Activated T-cell treated with anti-CD3 and anti-CD28 coated beads for 24 hours (primary cell): ENCODE measurements around the gene GLRB.
"Not testable (repeated sequence)": the region's sequence is repeated elsewhere in the genome, so short reads cannot be mapped to it uniquely, and the experiment has no call there.

Experiments used
- DNase-seq: peaks from one replicate; pipeline ENCODE4 v3.0.0-alpha.2; 2020; ENCODE audit warnings: low read depth

GLRB gene

DNA sequence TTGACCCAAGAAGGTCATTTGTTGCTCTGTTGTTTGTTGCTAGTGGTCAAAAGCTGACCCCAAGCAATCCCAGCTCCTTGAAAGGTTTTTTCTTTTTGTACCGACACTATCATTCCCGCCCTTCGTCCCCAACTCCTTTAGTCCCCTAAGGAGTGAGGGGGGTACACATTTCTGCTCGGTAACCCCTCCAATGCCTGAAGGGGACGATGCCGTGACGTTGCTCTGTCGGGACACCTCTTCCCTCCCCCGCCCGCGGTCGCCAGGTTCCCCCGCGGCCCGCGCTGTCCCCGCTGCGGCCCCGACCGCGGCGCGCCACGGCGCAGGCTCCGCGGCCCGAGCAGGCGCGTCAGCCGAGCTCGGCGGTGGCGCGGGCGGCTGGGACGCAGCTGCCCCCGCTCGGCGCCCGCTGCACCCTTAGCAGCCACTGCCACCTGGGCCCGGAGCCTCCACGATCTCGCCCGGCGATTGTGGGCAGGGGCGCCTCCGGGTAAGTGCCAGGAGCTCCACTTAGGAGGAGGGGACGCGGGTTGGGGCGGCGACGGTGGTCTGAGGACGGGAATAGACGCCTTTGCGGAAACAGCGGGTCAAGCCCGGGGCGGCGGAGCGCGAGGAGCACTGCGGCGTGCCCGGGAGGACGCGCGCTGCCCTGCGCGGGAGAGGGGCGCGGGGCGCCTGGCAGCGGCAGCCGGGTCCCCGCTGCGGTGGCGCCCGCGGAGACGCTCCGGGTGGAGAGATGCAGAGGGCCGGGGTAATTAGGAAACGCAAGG lies at the start of gene GLRB:
TSS of gene GLRB (plus strand) at position 340 of the 767 bp plus-strand sequence. CDS start 1,875 bp downstream, outside the sequence.
- no peak for DNase-seq

DNA sequence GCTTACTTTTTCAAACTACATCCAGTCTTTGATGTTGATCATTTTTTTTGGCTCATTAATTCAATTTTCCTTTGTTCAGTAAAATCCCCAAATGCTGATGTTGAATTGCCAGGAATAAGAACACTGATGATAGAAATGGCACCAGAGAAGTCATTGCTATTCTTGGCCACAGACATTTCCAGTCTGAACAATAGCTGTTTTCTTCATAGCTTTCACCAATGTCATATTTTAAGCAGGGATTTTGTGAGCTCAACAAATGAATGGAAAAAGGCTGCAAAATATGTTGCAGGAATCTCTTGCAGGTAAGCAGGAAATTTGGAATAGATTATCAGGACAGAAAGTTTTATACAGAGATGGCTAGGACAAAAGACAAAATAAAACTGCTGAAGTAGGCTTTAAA lies 40.5 kb upstream of the GLRB start:
- DNase-seq, result no peak

DNA sequence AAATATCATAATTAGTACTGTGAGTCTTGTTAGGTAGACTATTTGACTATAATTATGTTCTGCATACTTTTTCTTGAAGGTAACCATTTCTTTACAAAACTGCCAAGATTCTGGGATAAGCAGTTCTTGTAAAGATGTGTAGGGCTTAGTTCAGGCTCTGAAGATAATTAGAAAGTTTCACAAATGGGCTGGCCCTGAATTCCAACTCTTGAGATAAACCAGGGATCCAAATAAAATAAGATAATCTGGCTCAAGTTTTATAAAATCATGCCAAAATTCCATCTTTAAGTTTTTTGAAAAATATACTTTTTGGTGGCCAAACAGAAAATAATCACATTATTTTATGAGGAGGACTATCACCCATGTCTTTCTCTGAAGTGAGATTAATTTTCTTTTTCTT lies 35.5 kb upstream of the GLRB start:
- DNase-seq, result no peak

DNA sequence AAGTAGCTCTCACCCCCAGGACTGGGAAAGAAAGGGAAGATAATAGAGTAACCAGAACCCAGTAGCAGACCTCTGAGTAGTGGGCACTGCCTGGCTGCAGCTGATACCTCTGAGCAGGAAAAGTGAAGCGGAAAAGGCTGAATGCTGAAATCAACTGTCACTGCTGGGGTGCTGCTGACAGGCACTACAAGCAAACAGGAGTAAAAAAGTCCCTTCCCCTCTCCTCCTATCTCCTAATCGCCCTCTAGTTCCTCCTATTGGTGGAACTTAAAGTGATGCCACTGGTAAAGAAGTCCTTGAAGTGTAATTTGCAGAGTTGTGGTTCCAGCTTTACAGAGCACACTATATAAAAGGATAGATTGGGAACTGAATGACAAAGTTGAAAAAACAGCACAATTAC lies 32.8 kb upstream of the GLRB start:
- DNase-seq, result no peak

DNA sequence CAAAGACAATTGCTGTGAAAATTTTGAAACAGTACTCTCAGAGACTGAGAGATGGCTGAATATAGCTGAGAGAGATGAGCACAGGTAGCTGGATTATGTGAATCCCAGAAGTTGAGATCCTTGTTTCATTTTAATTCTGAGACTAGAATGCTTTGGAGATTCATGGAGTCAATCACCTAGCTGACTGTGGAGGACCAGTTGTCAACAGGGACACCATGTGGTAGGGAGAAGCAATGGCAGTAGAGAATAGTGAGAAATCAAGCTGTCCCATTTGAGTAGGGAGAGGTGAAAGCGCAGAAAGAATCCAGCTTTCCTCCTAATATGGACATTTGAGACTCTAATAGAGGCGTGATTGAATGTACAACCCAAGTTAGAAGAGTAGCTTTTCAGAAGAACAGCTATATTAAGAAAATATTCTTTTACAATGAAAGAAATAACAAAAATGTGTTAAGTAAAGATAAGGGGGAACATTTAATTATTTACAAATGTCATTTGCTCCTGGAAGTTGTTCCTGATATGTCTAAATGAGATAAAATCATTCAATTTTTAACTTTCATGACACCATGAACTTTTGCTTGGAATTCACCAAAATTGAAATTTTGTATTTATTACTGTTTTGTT lies 30.3 kb upstream of the GLRB start:
- no peak for DNase-seq

DNA sequence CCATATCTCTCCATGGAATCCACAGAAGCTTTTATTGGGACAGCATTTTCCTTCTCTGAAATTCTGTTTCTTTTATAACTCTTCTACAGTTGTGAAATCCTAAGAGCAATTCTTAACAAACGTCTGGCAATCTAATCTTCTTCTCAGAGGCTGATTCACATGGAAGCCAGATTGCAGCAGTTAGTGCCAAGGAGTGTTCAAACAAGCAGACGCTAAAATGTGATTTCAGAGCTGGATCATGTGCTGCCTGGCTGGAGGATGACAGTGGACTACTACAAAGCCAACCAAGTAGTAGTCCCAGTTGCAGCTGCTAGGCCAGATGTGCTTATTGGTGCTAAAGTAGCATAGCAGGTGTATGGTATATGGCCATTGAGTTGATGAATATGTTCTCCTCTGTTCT lies 27.7 kb upstream of the GLRB start:
- DNase-seq, result no peak

DNA sequence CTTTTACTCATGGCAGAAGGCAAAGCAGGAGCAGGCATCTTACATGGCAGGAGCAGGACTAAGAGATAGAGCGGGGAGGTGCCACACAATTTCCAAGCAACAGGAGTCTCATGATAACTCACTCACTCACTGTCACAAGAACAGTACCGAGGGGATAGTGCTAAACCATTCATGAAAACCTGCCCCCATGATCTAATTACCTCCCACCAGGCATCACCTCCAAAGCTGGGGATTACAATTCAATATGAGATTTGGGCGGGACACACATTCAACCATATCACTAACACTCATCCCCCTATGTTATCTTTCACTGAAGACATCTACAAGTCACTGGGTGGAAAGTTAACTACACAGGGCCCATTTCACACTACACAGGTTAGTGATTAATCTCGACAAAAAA lies 25.4 kb upstream of the GLRB start:
- no peak for DNase-seq

DNA sequence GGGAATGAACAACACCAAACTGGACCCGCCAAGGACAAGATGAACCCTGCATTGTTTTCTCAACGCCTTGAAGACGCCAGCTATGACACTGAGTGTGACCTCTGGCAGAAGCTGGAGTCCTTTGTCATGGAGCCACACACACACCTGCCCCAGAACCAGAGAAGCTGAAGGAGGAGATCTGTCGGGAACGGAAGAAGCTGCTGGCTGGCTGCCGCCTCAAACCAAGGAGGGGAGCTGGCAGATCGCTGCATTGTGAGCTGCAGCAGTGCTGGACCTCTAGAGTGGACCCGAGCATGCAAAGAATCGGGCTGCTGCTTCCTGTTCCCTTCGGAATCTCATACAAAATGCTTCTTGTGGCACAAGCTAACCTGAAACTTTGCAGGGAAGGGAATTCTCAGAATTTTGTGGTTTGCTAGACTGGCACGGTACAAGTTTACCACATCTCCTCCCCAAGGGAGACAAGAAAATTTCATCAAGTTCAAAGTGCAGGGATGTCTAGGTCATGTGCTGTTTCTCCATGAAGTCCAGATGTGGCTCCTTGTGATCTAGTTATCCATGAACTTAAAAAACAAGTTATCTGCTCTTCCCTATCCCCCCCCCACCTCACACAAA lies 23.4 kb upstream of the GLRB start:
- DNase-seq, result no peak

DNA sequence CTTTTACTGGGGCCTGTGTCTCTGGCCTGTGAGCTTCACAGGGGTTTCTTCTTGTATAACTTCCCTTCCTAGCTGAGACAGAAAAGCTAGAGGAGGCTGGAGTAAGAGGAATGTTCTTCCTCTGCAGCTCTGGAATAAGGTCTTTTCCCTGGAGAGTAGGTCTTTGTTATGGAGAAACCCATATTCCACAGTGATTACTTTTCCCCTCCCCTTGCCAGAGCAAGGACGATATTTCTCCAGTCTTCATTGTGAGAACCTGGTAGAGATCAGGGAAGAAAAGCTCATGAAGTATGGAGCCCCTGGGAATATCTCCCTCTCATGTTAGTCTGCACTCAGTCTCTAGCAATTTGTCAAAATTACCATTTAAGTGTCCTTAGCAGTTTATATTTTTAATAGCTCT lies 18.7 kb upstream of the GLRB start:
- DNase-seq, result no peak

DNA sequence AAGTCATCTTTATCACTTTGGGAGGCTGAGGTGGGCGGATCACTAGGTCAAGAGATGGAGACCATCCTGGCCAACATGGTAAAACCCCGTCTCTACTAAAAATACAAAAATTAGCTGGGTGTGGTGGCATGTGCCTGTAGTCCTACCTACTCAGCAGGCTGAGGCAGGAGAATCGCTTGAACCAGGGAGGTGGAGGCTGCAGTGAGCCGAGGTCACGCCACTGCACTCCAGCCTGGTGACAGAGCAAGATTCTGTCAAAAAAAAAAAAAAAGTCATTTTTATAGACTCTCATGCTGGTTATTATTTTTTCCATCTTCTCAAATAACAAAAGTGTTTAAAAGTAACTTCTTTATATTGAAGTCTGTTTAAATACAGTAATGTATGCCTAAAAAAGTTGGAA lies 17.1 kb upstream of the GLRB start:
- DNase-seq, result not testable (repeated sequence)

DNA sequence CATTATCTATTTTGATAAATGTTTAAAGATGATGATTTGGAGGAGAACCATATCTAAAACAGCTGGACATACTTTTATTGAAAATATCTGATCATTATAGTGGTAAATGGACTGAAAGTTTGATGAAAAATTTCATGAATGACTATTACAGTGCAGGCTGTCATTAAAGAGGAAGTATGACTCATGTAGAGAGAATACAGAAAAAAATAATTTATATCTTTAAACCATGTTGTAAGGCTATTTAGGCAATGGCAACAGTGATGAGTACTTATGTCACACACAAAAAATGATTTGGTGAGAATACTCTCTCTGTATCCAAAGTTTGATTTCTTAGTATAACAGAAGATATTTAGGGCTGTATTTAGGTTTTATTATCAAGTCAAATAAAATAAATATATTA lies 3.9 kb upstream of the GLRB start:
- DNase-seq, result no peak

DNA sequence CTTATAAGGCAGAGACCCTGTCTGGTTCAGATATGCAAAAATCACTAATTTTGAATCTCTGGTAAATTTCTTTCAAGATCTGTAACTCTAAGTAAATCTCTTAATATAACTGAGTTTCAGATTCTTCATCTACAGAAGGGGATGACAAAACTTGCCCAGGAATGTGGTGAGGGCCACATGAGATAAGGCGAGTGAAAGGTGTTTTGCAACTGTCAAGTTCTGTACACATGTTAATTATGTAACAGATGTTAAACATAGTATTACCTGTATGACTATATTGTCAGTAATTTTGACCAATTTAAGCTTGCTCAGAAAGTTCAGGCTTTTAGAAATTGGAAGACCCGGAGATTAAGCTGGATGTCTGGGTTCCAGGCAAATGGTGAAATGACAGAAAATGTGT lies 549 bp upstream of the GLRB start:
- no peak for DNase-seq

DNA sequence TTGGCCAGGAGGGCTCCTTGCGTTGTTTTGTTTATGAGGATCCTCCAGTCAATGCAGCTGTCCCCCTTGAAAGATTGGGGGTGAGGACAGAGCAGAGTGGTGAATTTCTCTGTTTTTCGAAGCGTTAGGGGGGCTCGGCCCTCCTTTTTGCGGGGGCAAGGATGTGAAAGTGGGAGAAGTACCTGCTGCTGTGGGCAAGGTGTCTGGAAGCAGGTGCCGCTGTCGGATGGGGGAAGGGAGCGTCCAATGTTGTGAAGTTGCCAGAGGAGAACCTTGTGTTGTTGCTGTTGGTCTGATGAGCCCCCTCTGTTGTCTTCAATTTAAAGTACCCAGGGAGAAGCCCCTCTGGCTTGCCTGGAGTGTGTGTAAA lies 613 bp downstream of the GLRB start:
- no peak for DNase-seq

DNA sequence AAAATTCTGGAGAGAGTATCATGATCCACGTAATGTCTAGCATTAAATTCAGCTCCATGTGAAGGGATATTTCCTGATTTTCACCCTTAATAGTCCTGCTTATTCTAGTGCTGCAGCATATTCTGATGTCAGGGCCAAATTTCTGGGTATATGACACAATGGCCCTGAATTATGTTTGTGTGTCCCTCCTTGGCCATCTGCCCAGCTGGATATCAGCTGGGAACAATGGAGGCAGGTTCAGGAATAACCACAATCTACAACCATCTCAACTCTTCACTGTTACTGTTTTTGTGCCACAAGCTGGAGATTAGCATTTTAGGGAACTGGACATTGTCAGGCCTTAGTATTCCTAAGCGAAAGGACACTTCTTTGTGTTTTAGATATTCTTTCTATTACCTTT lies 3.5 kb downstream of the GLRB start:
- no peak for DNase-seq

DNA sequence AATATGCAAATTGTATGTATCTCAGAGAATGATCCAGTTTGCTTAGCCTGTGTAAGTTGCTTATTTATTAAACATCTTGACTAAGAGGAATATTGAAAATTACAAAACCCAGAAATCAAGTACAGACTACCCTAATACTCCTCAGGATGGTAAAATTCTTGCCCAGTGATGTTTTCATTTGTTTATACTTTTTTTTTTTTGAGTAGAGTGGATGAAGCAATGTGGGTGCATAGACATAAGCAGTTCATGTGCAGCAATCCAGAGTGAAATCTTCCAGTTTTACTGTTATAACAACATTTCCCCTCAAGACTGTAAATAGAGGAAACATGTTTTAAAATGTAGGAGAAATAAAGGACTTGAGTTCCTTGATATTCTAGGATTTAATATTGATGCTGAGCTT lies 4.7 kb downstream of the GLRB start:
- DNase-seq, result no peak

DNA sequence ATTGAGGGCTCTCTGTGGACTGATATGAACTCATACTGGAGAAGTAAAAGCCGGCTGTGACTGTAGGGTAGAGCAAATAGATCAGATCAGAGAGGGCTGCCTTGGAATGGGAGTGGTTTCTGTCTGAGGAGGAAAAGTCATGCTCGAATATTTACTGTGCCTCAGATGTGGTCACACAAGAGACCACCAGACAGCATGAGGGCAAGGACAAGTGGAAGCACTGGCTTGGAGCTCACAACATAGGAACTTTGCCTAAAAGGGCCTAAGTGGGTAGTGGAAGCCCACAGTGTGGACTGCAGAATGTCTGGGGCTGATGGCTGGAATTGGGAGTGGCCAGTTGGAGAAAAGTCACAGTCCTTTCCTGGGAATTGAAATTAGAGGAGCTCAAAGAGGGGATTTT lies 19.8 kb downstream of the GLRB start:
- DNase-seq, result no peak

DNA sequence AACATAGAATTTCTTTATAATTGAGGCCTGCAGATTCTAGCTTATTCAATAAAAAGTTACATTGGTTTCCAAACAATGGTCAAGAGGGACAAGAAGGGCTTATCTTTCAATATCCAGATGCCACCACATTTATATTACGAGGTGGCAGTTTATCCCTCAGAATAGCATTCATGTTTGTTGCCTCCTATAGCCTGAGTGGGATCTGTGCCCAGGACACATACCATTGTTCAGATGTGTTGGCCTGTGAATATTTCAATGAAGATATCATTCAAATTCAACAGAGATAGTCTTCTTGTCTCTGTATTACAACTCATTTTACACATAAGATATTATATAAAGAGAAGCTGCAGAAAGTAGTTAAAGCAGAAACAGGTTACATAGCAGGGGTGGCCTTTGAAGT lies 20.5 kb downstream of the GLRB start:
- no peak for DNase-seq

DNA sequence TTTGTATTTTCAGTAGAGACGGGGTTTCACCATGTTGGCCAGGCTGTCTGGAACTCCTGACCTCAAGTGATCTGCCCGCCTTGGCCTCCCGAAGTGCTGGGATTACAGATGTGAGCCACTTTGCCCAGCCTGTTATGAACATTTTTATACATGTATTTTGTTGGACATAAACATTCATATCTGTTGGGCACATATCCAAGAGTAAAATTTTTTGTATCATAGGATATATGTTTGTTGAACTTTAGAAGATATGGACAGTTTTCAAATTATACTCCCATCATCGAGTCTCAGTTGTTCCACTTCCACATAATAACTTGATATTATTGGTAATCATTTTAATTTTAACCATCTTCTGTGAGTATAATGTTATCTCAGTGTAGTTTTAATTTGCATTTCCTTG lies 23.6 kb downstream of the GLRB start:
- DNase-seq, result no peak

DNA sequence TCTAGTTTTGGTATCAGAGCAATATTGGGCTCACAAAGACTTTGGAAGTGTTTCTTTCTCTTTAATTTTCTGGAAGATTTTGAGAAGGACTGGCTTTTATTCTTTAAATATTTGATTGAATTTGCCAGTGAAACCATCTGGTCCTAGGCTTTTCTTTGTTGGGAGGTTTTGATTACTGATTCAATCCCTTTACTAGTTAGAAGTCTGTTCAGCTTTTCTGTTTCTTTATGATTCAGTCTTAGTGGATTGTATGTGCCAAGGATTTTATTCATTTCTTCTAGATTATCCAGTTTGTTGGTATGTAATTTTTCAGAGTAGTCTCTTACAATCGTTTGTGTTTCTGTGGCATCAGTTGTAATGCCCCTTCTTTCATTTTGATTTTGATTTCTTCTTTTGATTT lies 28.6 kb downstream of the GLRB start:
- DNase-seq, result no peak

DNA sequence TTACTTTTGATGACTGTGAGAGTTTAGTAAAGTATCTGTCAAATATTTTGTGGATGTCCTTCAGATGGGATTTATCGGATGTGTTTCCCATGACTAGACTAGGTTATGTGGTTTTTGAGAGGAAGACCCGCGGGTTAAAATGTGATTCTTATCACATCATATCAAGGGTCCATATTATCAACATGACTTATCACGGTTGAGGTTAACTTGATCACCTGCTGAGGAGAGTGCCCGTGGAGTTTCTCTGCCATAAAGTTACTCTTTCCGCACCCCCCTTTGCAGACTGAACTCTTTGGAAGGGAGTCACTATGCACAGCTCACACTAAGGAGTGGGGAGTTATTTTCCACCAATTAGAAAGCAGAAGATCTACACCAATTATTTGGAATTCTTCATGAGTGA lies 38.7 kb downstream of the GLRB start:
- no peak for DNase-seq

DNA sequence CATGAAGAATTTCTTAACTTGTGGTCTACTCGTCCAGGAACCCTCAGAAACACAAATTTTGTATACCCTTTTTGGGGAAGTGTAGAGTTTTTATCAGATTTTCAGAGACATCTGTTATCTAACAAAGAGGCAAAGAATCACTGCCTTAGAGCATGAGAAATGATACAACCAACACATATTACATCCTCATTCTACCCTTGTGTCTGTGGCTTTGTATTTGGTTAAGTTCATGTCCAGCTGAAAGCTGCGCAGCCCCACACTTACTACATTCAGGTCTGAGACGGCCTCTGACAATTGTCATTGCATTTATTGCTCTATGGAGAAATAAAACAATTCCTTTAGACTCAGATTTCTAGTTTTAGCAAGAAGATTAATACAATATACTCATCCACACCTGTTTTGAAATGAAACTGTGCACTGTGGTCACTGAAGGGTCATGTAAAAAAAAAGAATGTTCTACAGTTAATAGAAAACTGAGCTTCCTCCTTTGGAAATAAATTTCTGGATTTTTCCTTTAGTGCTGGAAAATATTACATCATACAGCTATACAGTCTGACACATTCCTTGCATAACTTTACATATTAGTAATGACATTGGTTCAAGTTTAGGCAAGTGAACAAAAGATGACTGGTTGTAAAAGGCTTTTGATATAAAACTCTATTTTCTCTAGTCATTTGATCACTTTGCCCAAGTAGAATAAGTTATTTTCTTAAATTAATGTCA lies 39.8 kb downstream of the GLRB start:
- DNase-seq, result no peak

DNA sequence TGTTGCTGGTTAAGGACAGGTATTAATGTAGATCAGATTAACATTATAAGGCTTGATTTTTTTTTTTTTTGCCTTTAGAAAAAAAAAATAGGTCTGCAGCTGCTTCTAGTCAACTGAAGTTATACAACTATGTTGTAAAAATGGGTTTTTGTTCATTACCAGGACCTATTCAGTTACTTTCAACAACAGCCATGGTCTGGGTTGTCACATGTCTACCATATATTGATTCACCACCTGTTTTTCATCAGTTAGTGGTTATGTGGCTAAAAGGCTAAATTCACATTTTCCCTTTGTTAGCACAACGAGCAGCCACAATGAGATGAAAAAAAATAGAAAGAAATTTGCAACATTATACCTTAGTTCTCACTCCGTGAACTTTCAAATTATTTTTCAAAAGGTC lies 45.5 kb downstream of the GLRB start:
- no peak for DNase-seq

DNA sequence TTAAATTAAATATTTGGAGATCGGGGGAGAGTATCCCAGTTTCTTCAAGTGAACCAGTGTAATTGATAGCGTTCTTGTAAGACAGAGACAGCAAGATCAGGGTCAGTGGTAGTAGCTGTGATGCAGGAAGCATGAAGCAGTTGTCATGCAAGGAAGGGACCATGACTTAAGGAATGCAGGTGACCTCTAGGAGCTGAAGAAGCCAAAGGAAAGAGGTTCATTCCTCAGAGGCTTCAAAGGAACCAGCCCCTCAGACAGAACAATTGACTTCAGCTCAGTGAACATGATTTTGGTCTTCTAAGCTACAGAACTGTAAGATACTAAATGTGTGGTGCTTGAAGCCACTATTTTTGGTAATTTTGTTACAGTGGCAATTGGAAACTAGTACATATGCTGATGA lies 51.6 kb downstream of the GLRB start:
- DNase-seq, result no peak
